Hepatocyte (in vitro differentiated cells): ENCODE results near the gene CNN3. TPM values are rescaled to one million over a fixed set of nuclear protein-coding genes. Genes with fewer than 3 reads are reported as not detected.

Experiments
- DNase-seq: peaks from one replicate; pipeline ENCODE4 v3.0.0-alpha.2; 2016; ENCODE audit warnings: low spot score
- H2AFZ ChIP-seq: fragments of 200-600 bp; sonication (generic); 2 replicates; pipeline ENCODE4 v1.6.0; 2016; ENCODE audit warnings: antibody characterized with exemption, mild to moderate bottlenecking
- H3K27ac ChIP-seq: fragments of 200-600 bp; sonication (generic); 2 replicates; pipeline ENCODE4 v1.5.1; 2016; ENCODE audit warnings: mild to moderate bottlenecking
- H3K27me3 ChIP-seq: fragments of 200-600 bp; sonication (generic); 2 replicates; pipeline ENCODE4 v1.6.1; 2016
- H3K36me3 ChIP-seq: fragments of 200-600 bp; sonication (generic); replicated peaks from 2 replicates; pipeline ENCODE4 v1.5.1; 2016; ENCODE audit warnings: low read depth; ENCODE audit not compliant: insufficient read depth
- H3K4me1 ChIP-seq: fragments of 200-600 bp; sonication (generic); 2 replicates; pipeline ENCODE4 v1.5.1; 2016; ENCODE audit warnings: mild to moderate bottlenecking, moderate library complexity; ENCODE audit not compliant: insufficient read depth
- H3K4me2 ChIP-seq: fragments of 200-600 bp; sonication (generic); 2 replicates; pipeline ENCODE4 v1.6.0; 2016
- H3K4me3 ChIP-seq: fragments of 200-600 bp; sonication (generic); 2 replicates; pipeline ENCODE4 v1.5.1; 2016; ENCODE audit warnings: mild to moderate bottlenecking
- H3K79me2 ChIP-seq: fragments of 200-600 bp; sonication (generic); 2 replicates; pipeline ENCODE4 v1.6.0; 2017; ENCODE audit warnings: mild to moderate bottlenecking
- H3K9me2 ChIP-seq: fragments of 200-600 bp; sonication (generic); replicated peaks from 2 replicates; pipeline ENCODE4 v1.6.0; 2017; ENCODE audit warnings: mild to moderate bottlenecking; ENCODE audit not compliant: insufficient read depth
- H3K9me3 ChIP-seq: fragments of 200-600 bp; sonication (generic); 2 replicates; pipeline ENCODE4 v1.5.1; 2016; ENCODE audit warnings: low read depth, mild to moderate bottlenecking
- H4K20me1 ChIP-seq: fragments of 200-600 bp; sonication (generic); 2 replicates; pipeline ENCODE4 v1.6.0; 2016; ENCODE audit warnings: mild to moderate bottlenecking; ENCODE audit not compliant: insufficient read depth, poor library complexity, severe bottlenecking
- CTCF ChIP-seq: fragments of 200-600 bp; sonication (generic); IDR thresholded peaks from 2 replicates; pipeline ENCODE4 v1.5.1; 2016; ENCODE audit warnings: antibody characterized with exemption, mild to moderate bottlenecking; ENCODE audit not compliant: poor library complexity
- EZH2 ChIP-seq: fragments of 200-600 bp; sonication (generic); IDR thresholded peaks from 2 replicates; pipeline ENCODE4 v1.6.1; 2016; ENCODE audit warnings: antibody characterized with exemption, mild to moderate bottlenecking, borderline replicate concordance
- EZH2phosphoT487 ChIP-seq: fragments of 200-600 bp; sonication (generic); IDR thresholded peaks from one replicate; pipeline ENCODE4 v1.6.1; 2018; ENCODE audit warnings: antibody characterized with exemption, mild to moderate bottlenecking, low read depth, moderate library complexity; ENCODE audit not compliant: unreplicated experiment, severe bottlenecking
- WGBS: methylation state at CpG from one replicate; pipeline ENCODE4 v1.1.6; 2016; ENCODE audit warnings: low lambda C conversion rate; ENCODE audit errors: missing lambda C conversion rate; 5-methylcytosine and 5-hydroxymethylcytosine counted together
- polyA plus RNA-seq: library from polyadenylated mRNA; unstranded; fragments of >200 nt; fragmentation: Nextera tagmentation; extraction: Ambion mirVana; gene quantifications from 2 replicates; pipeline ENCODE4 v1.2.1, GENCODE V29; 2016
- total RNA-seq: library from RNA; depleted of rRNA; stranded (reverse); fragments of >200 nt; gene quantifications from 2 replicates; pipeline ENCODE4 v1.2.3, GENCODE V29; 2014

Gene CNN3
- total and polyA plus RNA-seq, 2 experiments from 2014 or later: 256 to 420 TPM

GRCh38 chr1:94866164-94866807 is 60.6 kb downstream of the CNN3 start:
- 83% methylated on average over 4 of the region's 4 CpGs for WGBS
- no peak for TF ChIP-seq EZH2
- TF ChIP-seq CTCF: no peak
- no peak for TF ChIP-seq EZH2phosphoT487
- peaks cover 51% of the 10 kb centered on the region for H3K4me1 ChIP-seq
- no peak for DNase-seq
- no peak overlapping the region for H2AFZ ChIP-seq
- H3K4me3 ChIP-seq: no peak overlapping the region
- H3K36me3 ChIP-seq: no peaks in the 10 kb centered on the region
- no peak overlapping the region for H3K4me2 ChIP-seq
- H3K9me2 ChIP-seq: no peaks in the 10 kb centered on the region
- no peaks in the 10 kb centered on the region for H3K27me3 ChIP-seq
- peak overlapping the region; percentile 90 for H3K27ac ChIP-seq
- H3K9me3 ChIP-seq: no peaks in the 10 kb centered on the region
- H4K20me1 ChIP-seq: no peaks in the 10 kb centered on the region
- H3K79me2 ChIP-seq: no peaks in the 10 kb centered on the region

- WGBS: 57% methylated on average over 4 of the region's 4 CpGs
- TF ChIP-seq EZH2phosphoT487 (no peak), EZH2 (no peak), CTCF (no peak)
- Histone ChIP-seq H3K36me3 (no peaks in the 10 kb centered on the region), H3K9me2 (no peaks in the 10 kb centered on the region), H3K4me3 (no peak overlapping the region), H3K4me1 (peaks cover 51% of the 10 kb centered on the region), H3K4me2 (peak overlapping the region; percentile 49), H2AFZ (no peak overlapping the region), H3K27ac (peak overlapping the region; percentile 90), H3K79me2 (no peaks in the 10 kb centered on the region), H4K20me1 (no peaks in the 10 kb centered on the region), H3K9me3 (no peaks in the 10 kb centered on the region), H3K27me3 (no peaks in the 10 kb centered on the region)
- no peak for DNase-seq
Measured at GRCh38 chr1:94865360-94865759, 61.5 kb downstream of the CNN3 start.

DNA sequence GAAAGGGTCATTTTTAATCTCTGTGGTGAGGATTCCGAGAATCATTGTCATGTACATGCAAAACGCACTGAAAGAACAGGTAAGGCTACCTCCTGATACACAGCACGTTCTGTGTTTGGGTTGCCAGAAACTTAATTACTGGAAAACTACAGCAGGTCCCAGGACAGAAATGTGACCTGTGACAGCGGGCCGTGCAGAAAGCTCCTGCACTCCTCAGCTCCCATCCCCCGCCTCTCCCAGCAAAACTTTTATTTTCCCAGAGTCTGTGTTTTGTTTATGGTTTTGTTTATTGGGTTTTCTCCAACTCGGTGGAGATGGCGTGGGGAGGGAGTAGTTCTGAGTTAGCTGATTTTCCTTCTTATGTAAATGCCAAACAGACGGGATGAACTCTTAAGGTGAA is 62.1 kb downstream of the CNN3 start:
- TF ChIP-seq EZH2phosphoT487 (no peak), CTCF (no peak), EZH2 (no peak)
- no peaks in the 10 kb centered on the region for H3K27me3 ChIP-seq
- no peak overlapping the region for H3K4me3 ChIP-seq
- no peaks in the 10 kb centered on the region for H3K79me2 ChIP-seq
- no peaks in the 10 kb centered on the region for H3K9me2 ChIP-seq
- H4K20me1 ChIP-seq: no peaks in the 10 kb centered on the region
- H3K4me2 ChIP-seq: peak overlapping the region; percentile 49
- peak; percentile 44 for DNase-seq
- peaks cover 51% of the 10 kb centered on the region for H3K4me1 ChIP-seq
- no peak overlapping the region for H2AFZ ChIP-seq
- 34% methylated on average over 9 of the region's 9 CpGs for WGBS
- H3K36me3 ChIP-seq: no peaks in the 10 kb centered on the region
- peak overlapping the region; percentile 90 for H3K27ac ChIP-seq
- no peaks in the 10 kb centered on the region for H3K9me3 ChIP-seq
